Esophagus (tissue), 2 donors: ENCODE data around the gene SVIL. TPM values are rescaled to one million over a fixed set of nuclear protein-coding genes. Genes with fewer than 3 reads are reported as not detected.
A peak's percentile ranks its signal among the peaks of the same experiment; 100 is the strongest.

ENCODE experiments used
- H3K27ac ChIP-seq, 2 donors: one replicate each; pipeline ENCODE4 v1.5.1; 2013; ENCODE audit warnings: low read depth in 2 of 2, mild to moderate bottlenecking in 2 of 2, inconsistent platforms in 1 of 2, low read length in 1 of 2, moderate library complexity in 1 of 2
- H3K27me3 ChIP-seq, 2 donors: one replicate each; pipeline ENCODE4 v1.6.1; 2013; ENCODE audit warnings: low read length in 2 of 2, control low read depth in 1 of 2, mild to moderate bottlenecking in 1 of 2; ENCODE audit not compliant: insufficient read depth in 2 of 2, control insufficient read depth in 1 of 2
- H3K36me3 ChIP-seq, 2 donors: one replicate each; pipeline ENCODE4 v1.6.1; 2013; ENCODE audit warnings: low read length in 1 of 2; ENCODE audit not compliant: control insufficient read depth in 2 of 2, insufficient read depth in 2 of 2
- H3K4me1 ChIP-seq, 2 donors: one replicate each; pipeline ENCODE4 v1.6.1; 2013; ENCODE audit warnings: low read length in 1 of 2; ENCODE audit not compliant: control insufficient read depth in 2 of 2, insufficient read depth in 2 of 2
- H3K4me3 ChIP-seq, 2 donors: one replicate each; pipeline ENCODE4 v1.5.1; 2013; ENCODE audit warnings: low read length in 2 of 2, mild to moderate bottlenecking in 2 of 2, low read depth in 1 of 2, moderate library complexity in 1 of 2
- H3K9me3 ChIP-seq, 2 donors: one replicate each; pipeline ENCODE4 v1.6.1; 2013; ENCODE audit warnings: mild to moderate bottlenecking in 2 of 2, low read depth in 1 of 2, low read length in 1 of 2, moderate library complexity in 1 of 2; ENCODE audit not compliant: control insufficient read depth in 2 of 2, insufficient read depth in 1 of 2
- WGBS, 2 donors: extraction: QIAGEN DNeasy Blood & Tissue Kit; methylation state at CpG; one replicate each; pipeline ENCODE4 v1.1.7; 2013; 5-methylcytosine and 5-hydroxymethylcytosine counted together
- polyA plus RNA-seq, 2 donors: library from polyadenylated mRNA; stranded (reverse); fragments of 200-250 nt; gene quantifications; one replicate each; pipeline ENCODE4 v1.2.3, GENCODE V29; 2013
- donor health status: healthy with polysubstance abuse.
- donor health status: Bipolar disorder and iron deficiency.

Gene SVIL
- polyA plus RNA-seq, 2 donors: 22.3 to 35.2 TPM

DNA sequence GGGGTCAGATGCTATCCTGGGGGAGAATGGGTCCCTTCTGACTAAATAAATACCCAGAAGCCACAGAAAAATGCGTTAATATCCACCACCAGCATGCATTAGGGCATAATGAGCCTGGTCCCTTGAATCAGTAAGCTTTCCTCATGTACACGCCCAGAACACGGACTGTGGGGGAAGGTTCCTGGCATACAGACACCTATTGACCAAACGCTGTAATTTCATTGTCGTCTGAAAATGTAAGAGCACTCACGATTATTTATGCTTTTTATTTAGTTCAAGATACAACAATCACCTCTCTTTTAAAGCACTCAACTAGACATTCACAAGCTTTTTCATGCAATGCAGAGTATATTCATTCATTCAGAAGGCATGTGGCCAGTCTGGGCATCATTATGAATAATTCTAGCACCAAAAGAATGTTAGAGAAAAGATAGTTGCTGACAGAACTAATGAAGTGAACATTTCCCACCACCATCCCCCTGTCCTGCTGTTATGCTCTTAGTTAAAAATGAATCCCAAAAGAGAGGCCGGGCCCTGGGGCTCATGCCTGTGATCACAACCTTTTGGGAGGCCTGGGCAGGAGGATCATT is 101.0 kb downstream of the SVIL start:
- Histone ChIP-seq H3K9me3 (peaks cover 0 to 2% of the 10 kb centered on the region in 2 donors), H3K27me3 (no peaks in the 10 kb centered on the region), H3K36me3 (peaks cover 3 to 16% of the 10 kb centered on the region in 2 donors), H3K4me1 (peaks cover 0 to 3% of the 10 kb centered on the region in 2 donors), H3K27ac (no peak overlapping the region), H3K4me3 (no peak overlapping the region)
- 60 to 67% methylated on average over 7 of the region's 7 CpGs for WGBS, 2 donors

DNA sequence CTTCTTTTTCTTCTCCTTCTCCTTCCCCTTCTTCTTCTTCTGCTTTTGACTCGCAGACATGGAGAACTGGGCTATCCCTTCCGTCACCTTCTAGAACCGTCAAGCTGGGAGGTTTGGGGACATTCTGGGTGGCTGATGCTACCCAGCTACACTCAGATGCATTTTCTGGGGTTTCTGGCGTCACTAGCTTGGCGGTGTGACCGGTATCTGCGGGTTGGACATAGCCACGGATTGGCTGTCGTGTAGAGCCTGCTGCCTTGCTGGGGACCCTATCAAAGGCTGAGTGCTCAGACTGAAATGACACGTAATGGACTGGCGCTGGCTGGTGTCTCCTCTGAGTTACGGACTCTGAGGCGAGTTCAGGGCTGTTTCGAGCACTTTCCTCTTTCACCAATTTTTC is 101.7 kb downstream of the SVIL start:
- no peaks in the 10 kb centered on the region for H3K27me3 ChIP-seq
- no peaks in the 10 kb centered on the region for H3K9me3 ChIP-seq
- WGBS, 2 donors: 93 to 95% methylated on average over 14 of the region's 14 CpGs
- no peak overlapping the region for H3K27ac ChIP-seq
- peaks cover 0 to 3% of the 10 kb centered on the region in 2 donors for H3K4me1 ChIP-seq
- peaks cover 3 to 15% of the 10 kb centered on the region in 2 donors for H3K36me3 ChIP-seq
- no peak overlapping the region for H3K4me3 ChIP-seq

DNA sequence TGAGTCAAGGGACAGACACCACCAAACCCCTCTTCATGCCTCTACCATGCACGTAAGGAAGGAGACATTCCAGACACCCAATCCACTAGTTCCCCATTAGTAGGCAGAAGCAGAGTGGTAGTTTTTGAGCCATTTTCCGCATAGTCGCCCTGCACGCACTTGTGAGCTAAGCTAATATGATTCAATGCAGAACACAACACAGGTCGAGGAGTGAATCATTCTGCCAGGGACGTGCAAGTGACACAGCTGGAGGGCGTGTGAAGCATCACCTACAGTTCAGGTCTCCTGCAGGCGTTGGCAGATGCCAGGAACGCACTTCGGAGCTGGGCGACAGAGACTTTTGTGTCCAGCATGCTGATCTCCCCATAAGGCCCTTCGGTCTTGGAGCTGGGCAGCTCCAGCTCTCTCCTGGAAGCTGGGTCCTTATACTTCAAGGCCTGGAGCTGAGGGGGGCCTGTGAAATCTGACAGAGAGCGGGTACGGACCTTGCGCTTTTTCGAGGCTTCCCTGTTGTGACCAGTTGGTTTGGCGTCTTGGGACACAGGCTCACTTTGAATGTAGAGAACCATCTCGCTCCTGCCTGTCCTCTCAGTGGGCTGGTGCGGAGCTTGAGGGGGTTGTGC is 102.4 kb downstream of the SVIL start:
- peaks cover 0 to 3% of the 10 kb centered on the region in 2 donors for H3K4me1 ChIP-seq
- H3K27me3 ChIP-seq: no peaks in the 10 kb centered on the region
- H3K36me3 ChIP-seq: peaks cover 3 to 15% of the 10 kb centered on the region in 2 donors
- 86 to 88% methylated on average over 19 of the region's 19 CpGs for WGBS, 2 donors
- no peaks in the 10 kb centered on the region for H3K9me3 ChIP-seq
- no peak overlapping the region for H3K4me3 ChIP-seq
- no peak overlapping the region for H3K27ac ChIP-seq

DNA sequence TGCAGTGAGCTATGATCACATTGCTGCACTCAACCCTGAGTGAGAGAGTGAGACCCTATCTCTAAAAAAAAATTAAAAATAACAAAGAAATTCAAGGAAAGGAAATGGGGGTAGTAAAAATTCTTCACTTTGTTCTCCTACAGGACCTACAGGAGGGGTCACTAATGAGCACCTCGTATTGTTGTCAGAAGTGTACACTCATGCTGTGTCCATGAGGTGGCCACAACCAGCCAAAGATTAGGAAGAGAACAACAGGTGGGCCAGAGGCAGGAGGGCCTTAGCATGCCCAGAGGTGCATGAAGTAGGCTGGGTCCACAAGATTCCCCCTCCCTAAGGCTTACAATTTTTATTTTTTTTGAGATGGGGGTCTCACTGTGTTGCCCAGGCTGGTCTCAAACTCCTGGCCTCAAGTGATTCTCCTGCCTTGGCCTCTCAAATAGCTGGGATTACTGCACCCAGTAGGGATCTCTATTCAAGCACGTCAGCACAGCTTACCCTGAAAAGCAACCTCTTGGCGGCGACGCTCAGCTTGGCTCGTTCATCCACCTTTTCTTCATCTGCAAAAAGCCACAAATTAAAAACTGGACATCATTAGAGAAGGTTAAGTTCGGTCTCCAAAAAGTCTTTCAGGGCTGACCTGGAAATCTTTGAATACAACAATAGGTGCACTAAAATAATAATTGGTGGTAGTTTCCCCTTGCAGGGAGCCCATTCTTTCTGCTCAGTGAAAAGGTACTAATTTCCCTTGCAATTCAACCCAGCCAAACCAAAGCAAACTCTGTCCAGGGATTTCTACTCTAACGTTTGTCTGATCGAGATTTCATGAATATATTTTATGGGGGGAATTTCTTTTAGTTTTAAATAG is 104.4 kb downstream of the SVIL start:
- 80 to 83% methylated on average over 9 of the region's 9 CpGs for WGBS, 2 donors
- no peaks in the 10 kb centered on the region for H3K27me3 ChIP-seq
- no peak overlapping the region for H3K4me3 ChIP-seq
- peaks cover 5 to 19% of the 10 kb centered on the region in 2 donors for H3K36me3 ChIP-seq
- H3K27ac ChIP-seq: no peak overlapping the region
- H3K9me3 ChIP-seq: no peaks in the 10 kb centered on the region
- H3K4me1 ChIP-seq: peaks cover 0 to 3% of the 10 kb centered on the region in 2 donors

DNA sequence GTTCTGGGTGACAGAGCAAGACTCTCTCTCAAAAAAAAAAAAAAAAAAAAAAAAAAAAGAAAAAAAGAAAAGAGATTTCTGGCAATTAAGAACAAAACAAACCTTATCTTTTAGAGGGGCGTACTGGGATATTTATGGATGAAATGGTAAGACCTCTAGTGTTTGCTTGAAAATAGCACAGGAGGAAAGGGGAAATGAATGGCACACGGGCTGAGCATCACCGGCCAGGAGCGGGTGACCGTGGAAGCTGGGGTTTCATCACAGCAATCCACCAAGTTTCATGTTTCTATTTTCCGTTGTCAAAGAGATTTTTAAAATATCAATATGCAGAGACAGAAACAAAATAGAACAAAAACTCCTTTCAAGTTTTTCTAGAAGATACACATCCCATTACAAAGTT is 105.6 kb downstream of the SVIL start:
- H3K27me3 ChIP-seq: no peaks in the 10 kb centered on the region
- WGBS, 2 donors: 87 to 96% methylated on average over 6 of the region's 6 CpGs
- no peak overlapping the region for H3K4me3 ChIP-seq
- peaks cover 5 to 23% of the 10 kb centered on the region in 2 donors for H3K36me3 ChIP-seq
- H3K9me3 ChIP-seq: no peaks in the 10 kb centered on the region
- no peak overlapping the region for H3K27ac ChIP-seq
- peaks cover 0 to 3% of the 10 kb centered on the region in 2 donors for H3K4me1 ChIP-seq

DNA sequence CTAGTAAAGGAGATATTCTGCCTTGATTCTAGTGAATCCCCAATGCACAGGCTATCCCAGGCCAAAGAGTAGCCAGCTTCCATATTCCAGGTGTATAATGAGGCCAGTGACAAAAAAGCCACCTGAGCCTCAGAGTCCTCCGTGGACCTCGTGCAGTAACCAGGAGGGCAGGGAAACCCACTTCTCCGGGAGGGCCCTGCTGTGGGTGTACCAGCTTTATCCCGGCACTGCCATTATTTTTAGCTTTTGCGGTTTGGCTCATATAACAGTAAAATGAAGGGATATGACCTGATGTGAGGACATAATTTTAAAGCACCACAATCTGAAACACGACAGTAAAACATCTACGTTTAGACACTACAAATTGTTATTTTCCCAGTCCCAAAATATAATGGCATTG is 109.0 kb downstream of the SVIL start:
- no peak overlapping the region for H3K4me3 ChIP-seq
- H3K4me1 ChIP-seq: no peaks in the 10 kb centered on the region
- H3K9me3 ChIP-seq: peaks cover 0 to 2% of the 10 kb centered on the region in 2 donors
- H3K27ac ChIP-seq: no peak overlapping the region
- WGBS, 2 donors: 88 to 93% methylated on average over 7 of the region's 7 CpGs
- peaks cover 17 to 22% of the 10 kb centered on the region in 2 donors for H3K36me3 ChIP-seq
- H3K27me3 ChIP-seq: no peaks in the 10 kb centered on the region

DNA sequence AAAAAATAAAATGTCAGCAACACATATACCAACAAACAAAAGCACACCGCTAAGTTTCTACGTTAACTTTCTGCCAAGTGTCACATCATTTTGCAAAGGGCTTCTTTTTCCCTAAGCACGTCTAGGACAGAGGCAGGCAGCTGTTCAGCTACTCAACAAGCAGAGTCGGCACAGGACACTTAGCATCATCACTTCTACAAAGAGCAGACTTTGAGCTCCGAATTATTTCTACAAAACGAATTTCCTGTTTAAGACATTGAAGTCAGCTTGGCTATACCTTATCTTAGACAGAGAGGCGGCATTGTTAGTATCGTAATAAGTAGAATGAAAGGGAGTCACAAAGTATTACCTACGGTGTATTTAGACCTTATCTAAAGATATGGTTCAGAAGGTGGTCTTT is 110.1 kb downstream of the SVIL start:
- Histone ChIP-seq H3K27ac (no peak overlapping the region), H3K4me1 (no peaks in the 10 kb centered on the region), H3K36me3 (peaks cover 14 to 24% of the 10 kb centered on the region in 2 donors), H3K4me3 (no peak overlapping the region), H3K9me3 (peaks cover 0 to 2% of the 10 kb centered on the region in 2 donors), H3K27me3 (no peaks in the 10 kb centered on the region)
- 84 to 85% methylated on average over 9 of the region's 9 CpGs for WGBS, 2 donors

DNA sequence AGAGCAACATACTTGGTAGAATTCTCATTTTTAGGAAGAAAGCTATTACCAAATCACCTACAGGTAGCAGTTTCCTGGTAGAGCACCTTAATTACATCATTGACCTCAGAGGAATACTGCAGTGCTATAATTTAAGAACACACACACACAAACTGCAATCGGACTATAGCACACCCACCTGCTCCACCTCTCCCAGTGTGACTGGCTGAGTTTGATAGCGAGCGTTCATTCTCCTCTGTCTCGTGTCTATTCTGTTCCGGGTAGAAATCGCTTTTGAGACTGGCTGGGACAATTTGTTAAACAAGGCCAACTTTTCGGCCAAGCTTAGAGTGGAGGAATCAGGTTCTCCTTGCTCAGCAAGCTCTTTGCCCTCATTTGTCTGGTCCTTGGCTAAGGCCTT is 110.5 kb downstream of the SVIL start:
- Histone ChIP-seq H3K27me3 (no peaks in the 10 kb centered on the region), H3K9me3 (peaks cover 0 to 2% of the 10 kb centered on the region in 2 donors), H3K36me3 (peaks cover 14 to 24% of the 10 kb centered on the region in 2 donors), H3K4me1 (no peaks in the 10 kb centered on the region), H3K4me3 (no peak overlapping the region), H3K27ac (peak overlapping the region in 1 of 2 donors; percentile 15)
- WGBS, 2 donors: 83 to 84% methylated on average over 7 of the region's 7 CpGs

DNA sequence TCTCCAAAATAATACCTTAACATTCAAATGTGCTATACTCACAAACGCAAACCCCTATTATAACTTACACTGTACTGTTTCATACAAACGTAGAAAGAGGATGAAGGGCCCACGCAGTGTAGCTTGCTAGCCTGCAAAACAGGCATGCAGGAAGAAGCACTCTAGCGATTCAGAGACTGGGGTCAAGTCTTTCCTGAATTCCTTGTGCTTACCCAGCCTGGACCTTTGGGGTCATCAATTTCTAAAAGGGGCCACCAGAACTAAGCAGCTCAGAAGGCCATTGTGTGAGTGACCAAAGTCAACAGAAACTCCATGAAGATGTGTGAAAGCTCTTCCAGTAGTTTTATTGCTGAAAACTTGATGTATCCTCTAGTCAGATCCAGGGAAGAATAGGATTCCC is 111.9 kb downstream of the SVIL start:
- Histone ChIP-seq H3K9me3 (peaks cover 0 to 2% of the 10 kb centered on the region in 2 donors), H3K4me1 (no peaks in the 10 kb centered on the region), H3K36me3 (peaks cover 14 to 29% of the 10 kb centered on the region in 2 donors), H3K27me3 (no peaks in the 10 kb centered on the region), H3K27ac (no peak overlapping the region), H3K4me3 (no peak overlapping the region)
- 71 to 72% methylated on average over 4 of the region's 4 CpGs for WGBS, 2 donors
